ENCODE data around the gene LEF1. TPM values are rescaled to one million over a fixed set of nuclear protein-coding genes. Genes with fewer than 3 reads are reported as not detected.
A peak's percentile ranks its signal among the peaks of the same experiment; 100 is the strongest.

Gene LEF1
- total and polyA plus RNA-seq, 8 donors = 4.1 to 49.4 (median 33.8) TPM

- H3K27ac ChIP-seq = no peak overlapping the region
- no peaks in the 10 kb centered on the region for H3K27me3 ChIP-seq
- no peaks in the 10 kb centered on the region for H3K4me1 ChIP-seq
- intact Hi-C loops (cut with DNase I) = no loop called here
- H3K4me3 ChIP-seq = no peak overlapping the region
- TF ChIP-seq, protein P1, sequence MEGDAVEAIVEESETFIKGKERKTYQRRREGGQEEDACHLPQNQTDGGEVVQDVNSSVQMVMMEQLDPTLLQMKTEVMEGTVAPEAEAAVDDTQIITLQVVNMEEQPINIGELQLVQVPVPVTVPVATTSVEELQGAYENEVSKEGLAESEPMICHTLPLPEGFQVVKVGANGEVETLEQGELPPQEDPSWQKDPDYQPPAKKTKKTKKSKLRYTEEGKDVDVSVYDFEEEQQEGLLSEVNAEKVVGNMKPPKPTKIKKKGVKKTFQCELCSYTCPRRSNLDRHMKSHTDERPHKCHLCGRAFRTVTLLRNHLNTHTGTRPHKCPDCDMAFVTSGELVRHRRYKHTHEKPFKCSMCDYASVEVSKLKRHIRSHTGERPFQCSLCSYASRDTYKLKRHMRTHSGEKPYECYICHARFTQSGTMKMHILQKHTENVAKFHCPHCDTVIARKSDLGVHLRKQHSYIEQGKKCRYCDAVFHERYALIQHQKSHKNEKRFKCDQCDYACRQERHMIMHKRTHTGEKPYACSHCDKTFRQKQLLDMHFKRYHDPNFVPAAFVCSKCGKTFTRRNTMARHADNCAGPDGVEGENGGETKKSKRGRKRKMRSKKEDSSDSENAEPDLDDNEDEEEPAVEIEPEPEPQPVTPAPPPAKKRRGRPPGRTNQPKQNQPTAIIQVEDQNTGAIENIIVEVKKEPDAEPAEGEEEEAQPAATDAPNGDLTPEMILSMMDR (IDR thresholded peaks at IDR 0.05) = no peak
- H3K36me3 ChIP-seq = no peaks in the 10 kb centered on the region
- H3K9me3 ChIP-seq = no peaks in the 10 kb centered on the region
- DNase-seq (no peak), ATAC-seq (no peak)
These were observed 119.3 kb downstream of the LEF1 start for GRCh38 chr4:108049406-108049805.

- Histone ChIP-seq H3K9me3 (no peaks in the 10 kb centered on the region), H3K27ac (no peak overlapping the region), H3K4me3 (no peak overlapping the region), H3K27me3 (no peaks in the 10 kb centered on the region), H3K36me3 (no peaks in the 10 kb centered on the region), H3K4me1 (no peaks in the 10 kb centered on the region)
- ATAC-seq (no peak), DNase-seq (no peak)
- intact Hi-C loops (cut with DNase I) = no loop called here
- TF ChIP-seq, protein P1 (IDR thresholded peaks at IDR 0.05) = no peak
These were observed 119.7 kb downstream of the LEF1 start for GRCh38 chr4:108048997-108049396.

- Histone ChIP-seq H3K27ac (no peak overlapping the region), H3K4me1 (no peaks in the 10 kb centered on the region), H3K4me3 (no peak overlapping the region), H3K36me3 (no peaks in the 10 kb centered on the region), H3K27me3 (no peaks in the 10 kb centered on the region), H3K9me3 (no peaks in the 10 kb centered on the region)
- DNase-seq (no peak), ATAC-seq (no peak)
- TF ChIP-seq, protein P1 (IDR thresholded peaks at IDR 0.05) = no peak
- intact Hi-C loops (cut with DNase I) = no loop called here
These were observed 120.6 kb downstream of the LEF1 start for GRCh38 chr4:108048157-108048556.

DNA sequence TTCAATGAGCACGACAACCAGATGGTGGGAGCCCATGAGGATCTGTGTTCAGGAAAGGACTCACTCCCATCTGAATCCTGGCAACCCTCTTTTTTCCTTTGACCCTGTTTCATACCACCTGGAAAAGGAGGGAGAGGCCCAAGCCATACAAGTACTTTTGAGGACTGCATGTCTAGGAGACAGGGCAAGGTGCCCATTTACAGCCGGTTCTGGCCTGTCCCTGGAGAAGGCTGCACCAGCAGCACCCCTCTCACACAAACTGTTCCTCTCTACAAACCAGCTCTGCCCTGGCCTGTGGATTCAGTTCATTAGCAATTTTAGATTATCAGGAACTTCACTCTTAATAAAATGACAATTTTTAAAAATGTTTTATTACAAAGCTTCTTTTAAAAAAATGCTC is 121.5 kb downstream of the LEF1 start:
- intact Hi-C loops (cut with DNase I) = no loop called here
- peak in 1 of 4 donors; percentile 77 for DNase-seq

DNA sequence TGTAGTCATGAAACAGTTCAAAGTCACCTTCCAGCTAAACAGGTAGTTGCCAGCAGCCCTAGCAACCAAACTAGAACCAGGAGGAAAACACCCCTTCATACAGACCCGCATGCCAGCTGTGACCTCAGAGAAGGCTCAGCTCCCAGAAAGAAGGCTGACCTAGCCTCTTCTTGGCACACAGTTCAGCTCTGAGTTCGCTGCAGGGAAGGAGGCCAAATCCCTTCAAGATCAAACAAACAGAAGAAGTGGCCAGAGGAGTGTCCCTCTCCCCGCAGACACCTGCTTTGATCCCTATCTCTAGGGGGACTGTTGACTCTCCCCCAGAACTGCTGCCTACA is 123.1 kb downstream of the LEF1 start:
- H3K36me3 ChIP-seq = no peaks in the 10 kb centered on the region
- no peak overlapping the region for H3K27ac ChIP-seq
- H3K9me3 ChIP-seq = no peaks in the 10 kb centered on the region
- H3K27me3 ChIP-seq = no peaks in the 10 kb centered on the region
- H3K4me3 ChIP-seq = no peak overlapping the region
- no peaks in the 10 kb centered on the region for H3K4me1 ChIP-seq
- intact Hi-C loops (cut with DNase I) = no loop called here
- TF ChIP-seq, protein P1 (IDR thresholded peaks at IDR 0.05) = no peak
- DNase-seq = peak in 2 of 4 donors; percentile 49 to 65
- ATAC-seq = peak; percentile 85

More for the DNA sequence above, 121.5 kb downstream of the LEF1 start:
- no peaks in the 10 kb centered on the region for H3K9me3 ChIP-seq
- no peaks in the 10 kb centered on the region for H3K4me1 ChIP-seq
- TF ChIP-seq, protein P1 (IDR thresholded peaks at IDR 0.05) = no peak
- peak; percentile 87 for ATAC-seq
- H3K27ac ChIP-seq = no peak overlapping the region
- H3K36me3 ChIP-seq = no peaks in the 10 kb centered on the region
- H3K27me3 ChIP-seq = no peaks in the 10 kb centered on the region
- H3K4me3 ChIP-seq = no peak overlapping the region

All from left lung (tissue), 10 donors.